Activated CD4-positive, alpha-beta memory T cell treated with anti-CD3 and anti-CD28 coated beads, Interleukin-2, amount 10 ng/mL, durations not matched to agents 7 days and 5 days (primary cell): ENCODE data around the gene PLXNA2. TPM values are rescaled to one million over a fixed set of nuclear protein-coding genes. Genes with fewer than 3 reads are reported as not detected.

ENCODE experiments used
- CTCF ChIA-PET: fragments of 350-600 bp; sonication (Branson Sonifier 250); formaldehyde crosslinking; loops from one replicate; lab custom pipeline; 2021; ENCODE audit warnings: antibody characterized with exemption, inconsistent platforms; lab: Charles Lee
- POLR2A ChIA-PET: fragments of 350-600 bp; sonication (Branson Sonifier 250); formaldehyde crosslinking; loops from one replicate; lab custom pipeline; 2021; ENCODE audit warnings: antibody characterized with exemption; lab: Charles Lee
- DNase-seq: peaks from one replicate; pipeline ENCODE4 v3.0.0-alpha.2; 2020
- H3K27ac Mint-ChIP-seq: one replicate; pipeline ENCODE4 v1.8.0; 2021; ENCODE audit warnings: mild to moderate bottlenecking, mixed read lengths
- H3K27me3 Mint-ChIP-seq: one replicate; pipeline ENCODE4 v1.8.0; 2021; ENCODE audit warnings: mixed read lengths
- H3K36me3 Mint-ChIP-seq: one replicate; pipeline ENCODE4 v1.8.0; 2021; ENCODE audit warnings: low read depth, mixed read lengths
- H3K4me1 Mint-ChIP-seq: one replicate; pipeline ENCODE4 v1.8.0; 2021; ENCODE audit warnings: mixed read lengths
- H3K4me3 Mint-ChIP-seq: one replicate; pipeline ENCODE4 v1.8.0; 2021; ENCODE audit warnings: mild to moderate bottlenecking, mixed read lengths
- H3K9me3 Mint-ChIP-seq: one replicate; pipeline ENCODE4 v1.8.0; 2021; ENCODE audit warnings: mixed read lengths
- total RNA-seq, 2 experiments: library from RNA; stranded (reverse); gene quantifications; one replicate each; pipeline ENCODE4 v1.2.3, GENCODE V29; 2021

The PLXNA2 gene
- total RNA-seq, 2 experiments from 2014 or later, result 0.43 to 0.65 TPM

DNA sequence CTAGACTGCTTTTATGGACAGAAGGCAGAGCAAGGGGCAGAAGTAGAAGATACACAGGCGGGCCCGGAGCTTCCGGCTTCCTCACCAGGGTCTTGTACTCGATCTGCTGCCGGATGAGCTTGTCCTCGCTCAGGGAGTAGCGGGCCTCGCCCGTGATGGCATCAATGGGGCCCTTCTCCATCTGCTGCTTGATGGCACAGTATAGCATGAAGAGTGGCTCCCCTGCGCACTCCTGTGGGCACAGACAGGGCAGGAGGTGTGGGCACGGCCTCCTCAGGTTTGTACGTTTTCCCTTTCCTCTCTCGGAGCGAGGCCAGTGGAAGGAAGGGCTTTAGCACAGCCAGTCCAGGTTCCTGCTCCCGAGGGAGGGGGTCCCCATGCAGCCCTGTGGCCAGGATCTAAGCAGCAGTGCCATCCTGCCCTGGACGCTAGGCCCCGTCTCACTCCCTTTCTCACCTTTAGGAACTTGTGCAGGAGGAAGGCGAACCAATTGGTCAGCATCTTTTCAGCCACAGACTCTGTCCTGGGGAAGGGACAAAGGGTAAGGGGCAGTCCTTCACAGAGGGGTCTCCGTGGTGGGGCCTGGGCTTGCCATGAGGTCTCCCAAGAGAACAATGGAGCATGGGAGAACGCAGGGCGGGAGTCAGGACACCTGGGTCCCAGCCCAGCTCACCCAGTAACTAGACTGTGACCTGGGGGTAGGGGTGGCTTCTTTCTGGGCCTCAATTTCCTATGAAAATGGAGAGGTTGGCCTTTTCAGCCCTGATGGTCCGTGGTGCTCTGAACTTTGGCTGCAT is 204.4 kb downstream of the PLXNA2 start:
- DNase-seq, result no peak
- Mint-ChIP-seq H3K27me3 (peaks cover 5% of the 10 kb centered on the region), H3K9me3 (no peaks in the 10 kb centered on the region), H3K4me1 (peaks cover 6% of the 10 kb centered on the region), H3K36me3 (no peaks in the 10 kb centered on the region), H3K27ac (no peak overlapping the region), H3K4me3 (no peak overlapping the region)
- POLR2A ChIA-PET, result no interaction called here
- CTCF ChIA-PET, result no interaction called here

DNA sequence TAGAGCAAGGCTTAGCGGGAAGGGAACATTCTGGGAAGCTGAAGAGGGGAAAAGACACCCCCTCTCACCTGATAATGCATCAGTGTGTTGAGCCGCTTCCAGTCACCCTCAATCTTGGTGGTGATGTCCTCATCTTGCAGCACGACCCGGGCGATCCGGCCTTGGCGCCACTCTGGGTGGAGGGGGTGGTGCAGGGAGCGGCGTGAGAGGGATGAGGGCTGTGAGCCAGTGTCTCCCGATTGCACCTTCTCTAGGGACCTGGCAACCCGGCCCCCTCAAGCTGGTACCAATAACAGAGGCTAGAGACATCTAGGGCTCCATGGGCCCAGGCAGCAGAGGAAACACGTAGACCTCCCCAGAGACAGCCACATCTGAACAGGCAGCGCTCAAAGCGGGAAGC is 205.9 kb downstream of the PLXNA2 start:
- POLR2A ChIA-PET, result no interaction called here
- H3K4me3 Mint-ChIP-seq, result no peak overlapping the region
- CTCF ChIA-PET, result no interaction called here

DNA sequence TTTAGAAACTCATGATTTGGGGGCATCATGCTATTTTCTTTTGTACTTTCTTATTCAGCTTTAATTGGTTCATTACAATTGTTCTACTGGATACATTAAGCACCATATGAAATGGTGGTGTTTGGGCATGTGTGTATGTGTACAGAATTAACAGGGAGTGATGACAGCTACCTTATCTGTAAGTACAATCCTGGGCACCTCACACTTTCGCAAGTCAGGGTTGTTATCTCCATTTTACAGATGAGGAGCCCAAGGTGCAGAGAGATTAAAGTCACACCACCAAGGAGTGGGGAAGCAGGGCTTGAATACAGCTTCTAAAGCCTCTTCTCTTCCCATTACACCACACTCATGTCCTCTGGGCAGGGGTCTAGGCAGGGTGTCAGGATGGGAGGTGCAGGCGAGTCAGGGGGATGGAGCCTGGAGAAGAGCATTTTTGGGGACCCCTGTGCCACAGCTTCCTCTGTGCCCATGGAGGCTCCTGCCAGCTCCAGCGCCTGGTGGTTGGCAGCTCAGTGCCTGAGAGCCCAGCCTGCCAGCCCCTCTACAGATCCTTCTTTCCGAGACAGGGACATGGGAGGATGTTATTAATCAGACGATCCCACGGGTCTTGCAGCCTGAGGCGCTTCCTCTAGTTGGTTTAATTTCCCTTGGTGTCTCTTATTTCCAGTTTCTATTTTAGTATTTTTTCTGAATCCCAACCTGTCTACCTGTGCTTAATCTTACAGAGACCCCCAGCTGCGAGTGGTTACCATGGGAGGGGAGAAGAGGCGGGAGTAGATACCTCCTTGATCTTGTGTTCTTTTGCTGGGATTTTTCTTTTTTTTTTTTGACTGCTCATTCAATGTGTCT is 207.0 kb downstream of the PLXNA2 start:
- POLR2A ChIA-PET, result no interaction called here
- Mint-ChIP-seq H3K4me1 (no peaks in the 10 kb centered on the region), H3K27ac (no peak overlapping the region), H3K27me3 (peaks cover 4% of the 10 kb centered on the region), H3K4me3 (no peak overlapping the region), H3K9me3 (no peaks in the 10 kb centered on the region), H3K36me3 (no peaks in the 10 kb centered on the region)
- no peak for DNase-seq
- CTCF ChIA-PET, result interaction anchor here (0.7 to 1.0 kb wide), 2 partner anchors 203 to 1222 kb away, joined by 3 to 4 read pairs; no protein-coding TSS in a partner anchor

More for the DNA sequence above, 205.9 kb downstream of the PLXNA2 start:
- Mint-ChIP-seq H3K4me1 (no peaks in the 10 kb centered on the region), H3K27ac (no peak overlapping the region), H3K27me3 (peaks cover 4% of the 10 kb centered on the region), H3K36me3 (no peaks in the 10 kb centered on the region), H3K9me3 (no peaks in the 10 kb centered on the region)
- DNase-seq, result no peak

DNA sequence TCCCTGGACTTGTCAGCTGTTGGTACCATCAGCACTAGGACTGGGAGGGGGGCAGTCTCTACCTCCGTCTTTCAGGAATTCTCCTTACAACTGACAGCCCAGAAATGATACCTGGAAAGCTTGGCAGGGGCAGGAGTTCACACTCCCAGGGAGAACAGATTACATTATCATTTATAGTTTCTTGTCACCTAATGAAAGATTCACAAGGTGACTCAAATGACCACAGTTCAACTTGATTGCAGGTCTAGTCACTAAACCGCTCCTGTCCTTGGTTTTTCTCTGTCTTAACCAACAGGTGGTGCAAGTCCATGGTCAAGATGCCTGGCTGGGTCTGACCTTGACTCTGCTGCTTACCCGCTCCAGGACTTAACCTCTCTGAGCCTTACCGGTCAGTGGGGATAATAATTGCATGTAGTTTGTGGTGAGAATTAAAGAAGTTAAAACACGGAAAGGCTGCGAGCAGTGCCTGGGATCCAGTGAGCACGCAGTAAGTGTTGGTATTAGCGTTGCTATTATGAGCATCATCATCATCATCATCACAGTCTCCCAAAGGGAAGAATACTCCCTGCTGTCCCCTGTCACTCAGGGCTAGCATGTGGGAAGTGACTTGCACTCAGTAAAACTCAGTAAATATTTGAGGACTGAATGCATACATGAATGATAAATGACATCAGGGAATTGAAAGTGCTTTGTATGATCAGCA is 207.9 kb downstream of the PLXNA2 start:
- CTCF ChIA-PET, result interaction anchor here (1.0 to 1.7 kb wide), 2 partner anchors 15 to 204 kb away, joined by 3 to 6 read pairs; no protein-coding TSS in a partner anchor
- Mint-ChIP-seq H3K4me3 (no peak overlapping the region), H3K27me3 (peaks cover 4% of the 10 kb centered on the region), H3K36me3 (no peaks in the 10 kb centered on the region), H3K4me1 (no peaks in the 10 kb centered on the region), H3K27ac (no peak overlapping the region), H3K9me3 (no peaks in the 10 kb centered on the region)
- POLR2A ChIA-PET, result no interaction called here
- DNase-seq, result no peak

DNA sequence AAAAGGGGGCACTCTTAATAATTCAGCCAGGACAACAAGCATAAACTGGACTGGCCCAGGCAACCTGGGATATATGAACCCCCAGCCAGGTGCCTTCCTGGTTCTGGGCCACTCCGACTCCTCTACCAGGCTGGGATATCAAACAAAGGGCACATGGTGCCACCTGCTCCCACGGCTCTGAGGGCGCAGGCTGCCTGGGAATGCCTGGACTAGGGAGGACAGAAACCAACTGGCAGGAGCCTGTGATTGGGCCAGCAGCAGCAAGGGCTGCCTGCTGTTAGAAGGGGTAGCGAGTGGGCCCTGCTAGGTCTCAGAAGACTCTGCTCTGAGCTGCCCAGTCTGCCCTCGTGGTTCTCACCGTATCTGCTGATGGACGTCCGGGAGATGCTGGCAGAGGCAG is 210.0 kb downstream of the PLXNA2 start:
- Mint-ChIP-seq H3K27me3 (peaks cover 4% of the 10 kb centered on the region), H3K4me3 (no peak overlapping the region), H3K4me1 (no peaks in the 10 kb centered on the region), H3K36me3 (no peaks in the 10 kb centered on the region), H3K27ac (no peak overlapping the region), H3K9me3 (no peaks in the 10 kb centered on the region)
- CTCF ChIA-PET, result interaction anchor here (1.7 to 4.0 kb wide), 2 partner anchors 12 to 13 kb away, joined by 6 to 19 read pairs; no protein-coding TSS in a partner anchor
- POLR2A ChIA-PET, result no interaction called here
- no peak for DNase-seq

DNA sequence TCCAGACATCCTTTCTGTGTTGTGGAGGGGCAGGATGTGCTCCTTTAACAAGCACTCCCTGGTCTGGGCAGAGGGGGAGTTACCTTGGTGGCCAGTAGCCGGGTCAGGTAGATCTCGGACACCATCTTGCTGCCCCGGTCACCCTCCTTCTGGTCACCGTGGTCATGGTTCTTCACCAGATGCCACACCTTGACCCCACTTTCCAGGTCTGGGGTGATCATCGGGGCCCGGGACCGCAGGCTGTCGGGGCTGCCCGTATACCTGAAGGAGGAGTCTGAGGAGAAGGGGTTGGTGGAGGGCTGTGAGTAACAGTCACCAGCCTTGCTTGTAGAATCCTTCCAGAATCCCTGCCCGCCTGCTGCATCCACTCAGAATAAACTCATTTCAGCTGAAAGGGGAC is 210.9 kb downstream of the PLXNA2 start:
- Mint-ChIP-seq H3K36me3 (no peaks in the 10 kb centered on the region), H3K27me3 (peaks cover 4% of the 10 kb centered on the region)
- CTCF ChIA-PET, result interaction anchor here (4.0 kb wide), 1 partner anchor 11 kb away, joined by 19 read pairs; no protein-coding TSS in a partner anchor

DNA sequence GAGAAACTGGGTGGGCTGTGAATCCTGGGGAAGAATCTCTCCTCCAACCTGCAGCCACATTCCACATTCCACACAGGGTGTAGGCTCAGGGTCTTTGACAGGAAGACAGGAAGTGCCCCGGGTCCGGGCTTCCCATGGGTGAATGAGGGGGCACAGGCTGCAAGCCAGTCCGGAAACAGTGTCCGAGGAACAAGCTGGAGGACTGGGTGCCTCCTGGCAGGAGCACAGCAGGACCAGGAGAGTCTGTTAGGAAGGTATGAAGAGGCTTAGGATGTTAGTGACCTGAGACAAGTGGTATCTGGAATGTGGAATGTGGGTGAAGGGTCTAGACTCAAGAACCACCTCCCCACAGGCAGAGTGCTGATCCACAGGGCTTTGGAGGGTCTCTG is 212.3 kb downstream of the PLXNA2 start:
- DNase-seq, result no peak
- POLR2A ChIA-PET, result no interaction called here
- Mint-ChIP-seq H3K9me3 (no peaks in the 10 kb centered on the region), H3K27ac (no peak overlapping the region), H3K27me3 (peaks cover 4% of the 10 kb centered on the region), H3K4me3 (no peak overlapping the region), H3K4me1 (no peaks in the 10 kb centered on the region), H3K36me3 (no peaks in the 10 kb centered on the region)
- CTCF ChIA-PET, result interaction anchor here (1.2 to 4.0 kb wide), 2 partner anchors 10 to 62 kb away, joined by 4 to 19 read pairs; no protein-coding TSS in a partner anchor

More for the DNA sequence above, 210.9 kb downstream of the PLXNA2 start:
- POLR2A ChIA-PET, result no interaction called here
- no peak overlapping the region for H3K27ac Mint-ChIP-seq
- no peak overlapping the region for H3K4me3 Mint-ChIP-seq
- DNase-seq, result no peak
- no peaks in the 10 kb centered on the region for H3K9me3 Mint-ChIP-seq
- H3K4me1 Mint-ChIP-seq, result no peaks in the 10 kb centered on the region

DNA sequence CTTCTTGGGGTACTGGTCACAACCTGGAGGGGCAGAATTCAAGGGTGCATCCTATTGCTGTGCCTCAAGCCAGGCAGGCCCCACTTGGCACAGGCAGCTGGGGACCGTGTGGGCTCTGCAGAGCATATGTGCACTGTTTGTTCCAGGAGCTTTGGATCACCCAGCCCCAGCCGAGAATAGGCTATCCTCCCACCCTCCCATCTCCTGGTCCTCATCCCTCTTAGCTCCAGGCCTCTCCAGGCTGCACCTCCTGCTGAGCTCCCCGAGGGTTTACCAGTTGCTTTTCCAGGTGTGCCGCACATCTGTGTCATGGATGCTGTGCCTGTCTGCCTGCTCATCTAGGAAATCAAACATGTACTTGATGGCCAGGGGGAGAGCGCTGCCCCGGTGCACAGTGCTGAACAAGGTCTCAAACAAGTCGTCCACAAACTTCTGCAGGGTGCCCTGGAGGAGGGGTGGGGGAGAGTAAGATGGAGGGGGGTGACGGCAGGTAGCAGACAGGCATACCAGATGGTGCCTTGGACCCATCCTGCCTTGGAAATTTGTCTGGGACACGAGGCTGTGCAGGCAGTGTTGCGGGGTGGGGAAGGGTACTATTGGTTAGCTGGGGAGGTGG is 212.8 kb downstream of the PLXNA2 start:
- H3K9me3 Mint-ChIP-seq, result no peaks in the 10 kb centered on the region
- H3K4me3 Mint-ChIP-seq, result no peak overlapping the region
- CTCF ChIA-PET, result interaction anchor here (1.2 to 4.0 kb wide), 2 partner anchors 9 to 62 kb away, joined by 4 to 19 read pairs; no protein-coding TSS in a partner anchor
- no peak overlapping the region for H3K27ac Mint-ChIP-seq
- H3K36me3 Mint-ChIP-seq, result no peaks in the 10 kb centered on the region
- POLR2A ChIA-PET, result no interaction called here
- no peak for DNase-seq
- no peaks in the 10 kb centered on the region for H3K4me1 Mint-ChIP-seq
- H3K27me3 Mint-ChIP-seq, result peaks cover 4% of the 10 kb centered on the region

DNA sequence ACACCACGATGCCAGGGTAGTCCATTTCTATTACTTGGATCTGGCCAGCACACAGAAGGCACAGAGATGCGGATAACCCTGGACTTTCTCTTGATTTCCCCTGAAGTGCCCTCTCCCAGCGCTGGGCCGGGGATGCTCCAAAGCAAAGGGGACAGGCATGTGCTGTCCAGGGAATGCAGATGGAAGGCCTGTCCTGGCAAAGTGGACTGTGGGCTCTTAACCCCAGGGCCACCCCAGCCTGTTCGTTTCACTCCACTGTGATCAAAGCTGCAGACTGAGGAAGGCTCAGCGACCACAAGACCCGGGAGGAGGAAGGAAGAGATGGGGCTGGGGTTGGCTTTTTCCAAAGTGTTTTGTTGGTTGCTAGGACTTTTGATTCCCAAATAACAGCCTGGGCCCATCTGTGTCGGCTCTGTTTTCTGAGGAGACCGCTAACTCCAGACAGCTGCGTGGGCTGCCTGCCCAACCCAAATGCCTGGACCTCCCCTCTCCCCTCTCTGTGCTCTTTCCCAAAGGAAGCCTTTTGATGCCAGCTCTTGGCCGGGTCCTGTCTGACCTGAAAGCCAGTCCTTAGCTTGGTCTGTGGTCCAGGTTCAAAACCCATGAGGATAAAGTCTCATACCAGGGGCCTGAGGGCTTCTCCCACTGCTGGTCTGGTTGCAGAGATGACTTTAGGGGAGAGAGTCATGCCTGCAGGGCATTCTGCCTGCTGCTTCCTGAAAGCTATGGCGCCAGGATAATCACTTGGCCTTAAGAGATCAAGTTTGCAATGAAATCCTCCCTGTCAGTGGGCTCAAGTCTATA is 213.7 kb downstream of the PLXNA2 start:
- POLR2A ChIA-PET, result no interaction called here

DNA sequence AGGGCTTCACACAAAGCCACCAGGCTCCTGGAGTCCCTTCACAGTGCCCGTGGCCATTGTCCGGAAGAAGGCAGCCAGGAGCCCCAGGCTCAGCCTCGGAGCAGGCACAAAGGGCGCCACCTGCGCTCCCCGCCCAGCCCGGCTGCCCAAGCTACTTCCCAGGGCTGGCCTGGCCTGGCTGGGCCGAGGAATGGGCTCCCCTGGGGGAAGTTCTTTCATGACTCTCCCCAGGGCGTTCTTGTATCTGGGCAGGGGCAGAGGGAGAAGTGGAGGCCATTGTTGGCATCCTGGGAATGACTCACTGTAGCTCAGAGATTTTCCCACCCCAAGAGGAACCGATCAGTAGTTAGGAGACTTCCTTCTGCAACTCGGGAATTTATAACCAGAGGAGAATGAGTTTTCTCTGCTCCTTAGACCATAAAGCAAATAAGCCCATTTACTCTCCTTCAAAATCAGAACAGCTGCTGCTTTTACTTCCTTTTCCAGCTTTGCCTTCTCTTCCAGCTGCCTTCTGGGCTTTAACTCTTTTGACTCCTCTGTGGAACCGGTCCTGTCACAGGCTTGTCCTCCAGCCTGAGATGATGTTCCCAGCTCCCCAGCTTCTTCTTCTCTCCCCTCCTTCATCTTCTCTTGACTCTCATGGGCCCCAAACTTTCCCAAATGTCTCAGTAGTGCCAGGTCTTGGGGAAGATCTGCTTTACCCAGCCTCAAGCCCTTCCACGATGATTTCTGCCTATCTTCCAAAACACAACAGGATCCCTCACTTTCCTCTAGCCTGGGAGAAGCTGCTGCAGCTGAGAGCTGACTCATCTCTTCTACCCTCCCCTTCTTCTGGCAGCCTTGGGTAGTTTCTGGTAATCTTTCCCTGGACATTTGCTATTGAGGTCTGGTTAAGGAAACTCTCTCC is 214.6 kb downstream of the PLXNA2 start:
- CTCF ChIA-PET, result interaction anchor here (1.0 kb wide), 1 partner anchor 215 kb away, joined by 5 read pairs; no protein-coding TSS in a partner anchor
- H3K27ac Mint-ChIP-seq, result no peak overlapping the region
- H3K27me3 Mint-ChIP-seq, result peaks cover 2% of the 10 kb centered on the region
- POLR2A ChIA-PET, result no interaction called here
- no peak overlapping the region for H3K4me3 Mint-ChIP-seq
- no peaks in the 10 kb centered on the region for H3K9me3 Mint-ChIP-seq
- H3K4me1 Mint-ChIP-seq, result no peaks in the 10 kb centered on the region
- DNase-seq, result no peak
- H3K36me3 Mint-ChIP-seq, result no peaks in the 10 kb centered on the region

More for the DNA sequence above, 213.7 kb downstream of the PLXNA2 start:
- H3K9me3 Mint-ChIP-seq, result no peaks in the 10 kb centered on the region
- CTCF ChIA-PET, result interaction anchor here (1.0 to 4.0 kb wide), 2 partner anchors 8 to 215 kb away, joined by 5 to 19 read pairs; no protein-coding TSS in a partner anchor
- H3K36me3 Mint-ChIP-seq, result no peaks in the 10 kb centered on the region
- H3K27ac Mint-ChIP-seq, result no peak overlapping the region
- no peak overlapping the region for H3K4me3 Mint-ChIP-seq
- no peaks in the 10 kb centered on the region for H3K4me1 Mint-ChIP-seq
- H3K27me3 Mint-ChIP-seq, result peaks cover 4% of the 10 kb centered on the region
- DNase-seq, result no peak

DNA sequence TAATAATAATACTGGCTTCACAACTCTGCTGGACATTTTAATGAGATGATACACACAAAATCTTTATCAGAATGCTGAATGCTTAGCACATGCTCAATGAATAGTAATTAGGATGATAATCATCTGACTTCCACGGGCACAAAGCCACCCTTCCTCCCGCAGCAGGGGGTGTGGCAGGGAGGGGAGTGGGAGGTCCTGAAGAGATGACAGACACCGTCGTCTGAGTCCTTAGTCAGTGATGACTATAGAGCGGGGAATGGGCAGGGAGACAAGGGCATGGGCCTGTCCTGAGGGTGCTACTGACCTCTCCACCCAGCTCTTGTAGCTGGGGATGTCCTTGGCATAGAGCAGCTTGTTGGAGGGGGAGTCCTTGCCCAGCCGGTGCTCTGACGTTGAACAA is 215.7 kb downstream of the PLXNA2 start:
- Mint-ChIP-seq H3K4me3 (no peak overlapping the region), H3K36me3 (no peaks in the 10 kb centered on the region), H3K4me1 (no peaks in the 10 kb centered on the region), H3K9me3 (no peaks in the 10 kb centered on the region), H3K27ac (no peak overlapping the region), H3K27me3 (peaks cover 2% of the 10 kb centered on the region)
- DNase-seq, result no peak
- POLR2A ChIA-PET, result no interaction called here
- CTCF ChIA-PET, result interaction anchor here (1.5 to 1.8 kb wide), 2 partner anchors 65 to 216 kb away, joined by 4 to 5 read pairs; partner anchors contain the start of gene PLXNA2
